H1 (cell line): ENCODE data around the gene PTPN9. TPM values are rescaled to one million over a fixed set of nuclear protein-coding genes. Genes with fewer than 3 reads are reported as not detected.

ENCODE experiments used
- CTCF ChIA-PET: fragments of 300-600 bp; sonication (Branson Sonifier 250); formaldehyde crosslinking; loops from one replicate; lab custom pipeline; 2021; ENCODE audit not compliant: partially characterized antibody; lab: Charles Lee
- POLR2A ChIA-PET: fragments of 300-600 bp; sonication (Branson Sonifier 250); formaldehyde crosslinking; loops from one replicate; lab custom pipeline; 2021; ENCODE audit warnings: inconsistent platforms; ENCODE audit not compliant: partially characterized antibody; lab: Charles Lee
- DNase-seq, 2 experiments: peaks; one replicate each; pipeline versions ENCODE4 v3.0.0 to v3.0.0-alpha.2; 2010 to 2022; ENCODE audit warnings: low spot score in 2 of 2, low read depth in 1 of 2, mixed read lengths in 1 of 2
- FAIRE-seq: peaks from 2 replicates; lab custom pipeline; 2011; peaks lifted over from hg19 to GRCh38; lab: Jason Lieb, UNC
- H2AFZ ChIP-seq: 2 replicates; pipeline ENCODE4 v1.8.1; 2012; ENCODE audit warnings: low read length, inconsistent platforms
- H2AK5ac ChIP-seq: 2 replicates; pipeline ENCODE4 v1.6.1; 2013; ENCODE audit warnings: low read depth, low read length
- H2BK120ac ChIP-seq: replicated peaks from 2 replicates; pipeline ENCODE3; 2013; ENCODE audit warnings: low read depth, low read length, inconsistent platforms
- H2BK12ac ChIP-seq: 2 replicates; pipeline ENCODE4 v1.6.1; 2013; ENCODE audit warnings: low read depth, low read length
- H2BK15ac ChIP-seq: 2 replicates; pipeline ENCODE4 v1.6.1; 2013; ENCODE audit warnings: low read length
- H2BK20ac ChIP-seq: 2 replicates; pipeline ENCODE4 v1.6.1; 2013; ENCODE audit warnings: low read length
- H2BK5ac ChIP-seq: 2 replicates; pipeline ENCODE4 v1.6.1; 2013; ENCODE audit warnings: low read depth, low read length
- H3K14ac ChIP-seq: 2 replicates; pipeline ENCODE4 v1.6.1; 2013; ENCODE audit warnings: inconsistent platforms; ENCODE audit not compliant: insufficient read length
- H3K18ac ChIP-seq: 2 replicates; pipeline ENCODE4 v1.6.1; 2013; ENCODE audit warnings: low read length; ENCODE audit errors: extremely low read depth
- H3K23ac ChIP-seq: 2 replicates; pipeline ENCODE4 v1.6.1; 2013; ENCODE audit warnings: inconsistent platforms; ENCODE audit not compliant: insufficient read length
- H3K23me2 ChIP-seq: 2 replicates; pipeline ENCODE4 v1.6.1; 2013; ENCODE audit warnings: low read depth, low read length
- H3K27ac ChIP-seq: 2 replicates; pipeline ENCODE4 v1.6.1; 2011; ENCODE audit warnings: low read depth, low read length, inconsistent platforms
- H3K27me3 ChIP-seq, 4 experiments: replicated peaks in 1 of 4; 1 replicate in 1 of 4; 2 replicates in 3 of 4; pipeline versions ENCODE4 v1.6.1 to v1.8.1; 2011 to 2013; ENCODE audit warnings: low read length in 3 of 4, mild to moderate bottlenecking in 3 of 4, inconsistent platforms in 2 of 4, mixed read lengths in 2 of 4, moderate library complexity in 1 of 4; ENCODE audit not compliant: control insufficient read depth in 3 of 4, insufficient read depth in 3 of 4; ENCODE audit errors: extremely low read depth in 1 of 4
- H3K36me3 ChIP-seq, 4 experiments: 2 replicates each; pipeline versions ENCODE4 v1.6.1 to v1.8.1; 2011 to 2013; ENCODE audit warnings: mild to moderate bottlenecking in 4 of 4, low read length in 3 of 4, moderate library complexity in 2 of 4, control low read depth in 1 of 4, inconsistent platforms in 1 of 4; ENCODE audit not compliant: insufficient read depth in 4 of 4, control insufficient read depth in 2 of 4
- H3K4ac ChIP-seq: replicated peaks from 2 replicates; pipeline ENCODE3; 2013; ENCODE audit warnings: low read length, low read depth, mixed read lengths, inconsistent platforms; ENCODE audit not compliant: insufficient read length
- H3K4me1 ChIP-seq, 4 experiments: replicated peaks in 1 of 4; 1 replicate in 1 of 4; 2 replicates in 3 of 4; pipeline versions ENCODE4 v1.6.1 to v1.8.1; 2011 to 2013; ENCODE audit warnings: low read length in 3 of 4, inconsistent platforms in 2 of 4, mixed read lengths in 1 of 4; ENCODE audit not compliant: insufficient read depth in 4 of 4, control insufficient read depth in 3 of 4
- H3K4me2 ChIP-seq, 2 experiments: 2 replicates each; pipeline versions ENCODE4 v1.6.1 to v1.8.1; 2011 to 2013; ENCODE audit warnings: low read depth in 2 of 2, low read length in 2 of 2, control low read depth in 1 of 2, inconsistent platforms in 1 of 2, mild to moderate bottlenecking in 1 of 2; ENCODE audit not compliant: insufficient read depth in 1 of 2
- H3K4me3 ChIP-seq, 4 experiments: fragments of 200-600, 300-600 bp in 1 of 4; sonication (generic), shearing (Covaris generic), sonication (Bioruptor Twin) in 1 of 4; 2 replicates each; pipeline versions ENCODE4 v1.5.1 to v1.8.1; 2011 to 2016; ENCODE audit warnings: low read length in 4 of 4, low read depth in 3 of 4, control low read depth in 2 of 4, inconsistent platforms in 2 of 4, mild to moderate bottlenecking in 2 of 4, mixed read lengths in 1 of 4, moderate library complexity in 1 of 4; ENCODE audit not compliant: insufficient read depth in 2 of 4; ENCODE audit errors: extremely low read depth in 1 of 4
- H3K56ac ChIP-seq: replicated peaks from 2 replicates; pipeline ENCODE3; 2013; ENCODE audit warnings: low read depth, mild to moderate bottlenecking, mixed read lengths, low read length, inconsistent platforms; ENCODE audit not compliant: insufficient read length
- H3K79me1 ChIP-seq: 2 replicates; pipeline ENCODE4 v1.6.1; 2013; ENCODE audit warnings: low read depth, low read length, control low read depth
- H3K79me2 ChIP-seq, 2 experiments: 2 replicates each; pipeline versions ENCODE4 v1.6.1 to v1.8.1; 2012 to 2013; ENCODE audit warnings: low read length in 2 of 2, mild to moderate bottlenecking in 2 of 2, inconsistent platforms in 1 of 2; ENCODE audit not compliant: insufficient read depth in 2 of 2, control insufficient read depth in 1 of 2
- H3K9ac ChIP-seq, 4 experiments: replicated peaks in 1 of 4; 1 replicate in 1 of 4; 2 replicates in 3 of 4; pipeline versions ENCODE4 v1.6.1 to v1.8.1; 2011 to 2013; ENCODE audit warnings: low read depth in 3 of 4, low read length in 3 of 4, control low read depth in 2 of 4, mild to moderate bottlenecking in 2 of 4, moderate library complexity in 2 of 4, inconsistent platforms in 1 of 4; ENCODE audit errors: extremely low read depth in 1 of 4
- H3K9me3 ChIP-seq, 2 experiments: 2 replicates each; pipeline versions ENCODE4 v1.6.1 to v1.8.1; 2012 to 2013; ENCODE audit warnings: mild to moderate bottlenecking in 2 of 2, moderate library complexity in 2 of 2, control low read depth in 1 of 2, inconsistent platforms in 1 of 2, low read depth in 1 of 2, low read length in 1 of 2, mixed read lengths in 1 of 2; ENCODE audit not compliant: insufficient read depth in 2 of 2
- H4K20me1 ChIP-seq, 2 experiments: replicated peaks in 1 of 2; 2 replicates each; pipeline versions ENCODE3 to v1.8.1; 2011 to 2013; ENCODE audit warnings: inconsistent platforms in 2 of 2, low read length in 2 of 2, mild to moderate bottlenecking in 1 of 2; ENCODE audit not compliant: insufficient read depth in 2 of 2, control insufficient read depth in 1 of 2
- H4K5ac ChIP-seq: 2 replicates; pipeline ENCODE4 v1.6.1; 2013; ENCODE audit warnings: low read length, low read depth, mixed read lengths, inconsistent platforms; ENCODE audit not compliant: insufficient read length
- H4K8ac ChIP-seq: 2 replicates; pipeline ENCODE4 v1.8.0; 2013; ENCODE audit warnings: mild to moderate bottlenecking, moderate library complexity, low read length, inconsistent platforms; ENCODE audit not compliant: insufficient read depth; ENCODE audit errors: extremely low read depth
- H4K91ac ChIP-seq: replicated peaks from 2 replicates; pipeline ENCODE3; 2013; ENCODE audit warnings: low read length, mixed read lengths, inconsistent platforms; ENCODE audit not compliant: insufficient read length
- ZNF274 ChIP-seq: IDR thresholded peaks from 2 replicates; pipeline ENCODE4 v1.7.0; 2012; ENCODE audit warnings: low read length, borderline replicate concordance; ENCODE audit errors: extremely low read depth
- WGBS, 2 experiments: shearing (Covaris generic) in 1 of 2; methylation state at CpG; one replicate each; pipeline versions ENCODE4 v1.1.6 to v1.1.7; 2013 to 2015; ENCODE audit warnings: low lambda C conversion rate in 2 of 2, mixed read lengths in 2 of 2, inconsistent platforms in 1 of 2, low coverage in 1 of 2, missing lambda C conversion rate in 1 of 2; ENCODE audit not compliant: insufficient replicate concordance in 2 of 2, insufficient coverage in 1 of 2, insufficient read length in 1 of 2; ENCODE audit errors: extremely low coverage in 1 of 2, missing lambda C conversion rate in 1 of 2; 5-methylcytosine and 5-hydroxymethylcytosine counted together
- polyA plus RNA-seq, 7 experiments: library from polyadenylated mRNA; depleted of rRNA in 3 of 7; stranded (reverse) in 5 of 7; unstranded in 2 of 7; fragments of >200 nt in 5 of 7; fragments of 200-250 nt in 2 of 7; gene quantifications; 1 replicate in 5 of 7; 2 replicates in 1 of 7; 4 replicates in 1 of 7; pipeline versions ENCODE4 v1.2.1 to v1.2.3, GENCODE V29; 2011 to 2013; ENCODE audit warnings: missing spikeins in 2 of 7, mixed read lengths in 2 of 7
- total RNA-seq: library from RNA; stranded (reverse); fragmentation: NEBNext Ultra II Directional; extraction: Animal tissue kit (Norgen Biotek cat#: 25700); gene quantifications from 2 replicates; pipeline ENCODE4 v1.2.1, GENCODE V29; 2021

PTPN9 gene
- total and polyA plus RNA-seq, 2 of the 8 experiments (the other 6 are each of a cell fraction or from before 2014, with no cell fraction given): 46.6 to 57.4 TPM

GRCh38 chr15:75449585-75450306, 129.4 kb downstream of the PTPN9 start:
- Histone ChIP-seq H3K4me3 (peak overlapping the region; percentile 83 to 97 (median 90)), H3K14ac (no peak overlapping the region), H3K27me3 (no peaks in the 10 kb centered on the region), H3K9me3 (no peaks in the 10 kb centered on the region), H2BK5ac (no peak overlapping the region; the same call in 1 of the 2 replicates), H2BK120ac (no peak overlapping the region), H3K27ac (no peak overlapping the region), H3K79me1 (0 out of 2 replicates have a peak, but pooled peaks cover 2% of the 10 kb centered on the region), H2BK12ac (no peak overlapping the region), H3K4me1 (peaks cover 0 to 3% (median 1%) of the 10 kb centered on the region in 4 experiments; a peak in 1 of 7 replicates), H3K23ac (no peak overlapping the region), H3K18ac (no peak overlapping the region), H3K9ac (peak overlapping the region in 2 of 4 experiments; percentile 70 to 83; a peak in 3 of 7 replicates), H4K91ac (no peak overlapping the region), H2BK15ac (no peak overlapping the region), H4K20me1 (peaks cover 19 to 21% of the 10 kb centered on the region in 2 experiments), H4K5ac (no peak overlapping the region), H3K36me3 (no peaks in the 10 kb centered on the region), H2AK5ac (no peak overlapping the region), H3K79me2 (peaks cover 39 to 62% of the 10 kb centered on the region in 2 experiments), H4K8ac (no peak overlapping the region), H3K56ac (no peak overlapping the region), H2AFZ (no peak overlapping the region), H2BK20ac (no peak overlapping the region), H3K4ac (no peak overlapping the region), H3K23me2 (peaks cover 17% of the 10 kb centered on the region), H3K4me2 (peak overlapping the region; percentile 85 to 97)
- ChIA-PET CTCF (no interaction called here), POLR2A (interaction anchor here (0.7 to 1.2 kb wide), 2 partner anchors 8 to 16 kb away, joined by 3 to 4 read pairs; no protein-coding TSS in a partner anchor)
- no peak for DNase-seq
- 74% methylated on average over 14 of the region's 14 CpGs; no CpG with 5 or more reads in 1 of the 2 experiments for WGBS, 2 experiments
- TF ChIP-seq ZNF274: no peak
- no peak for FAIRE-seq
